ENCODE measurements around the gene MYRFL.
"Not testable (repeated sequence)": the region's sequence is repeated elsewhere in the genome, so short reads cannot be mapped to it uniquely, and the experiment has no call there.

The MYRFL gene

DNA sequence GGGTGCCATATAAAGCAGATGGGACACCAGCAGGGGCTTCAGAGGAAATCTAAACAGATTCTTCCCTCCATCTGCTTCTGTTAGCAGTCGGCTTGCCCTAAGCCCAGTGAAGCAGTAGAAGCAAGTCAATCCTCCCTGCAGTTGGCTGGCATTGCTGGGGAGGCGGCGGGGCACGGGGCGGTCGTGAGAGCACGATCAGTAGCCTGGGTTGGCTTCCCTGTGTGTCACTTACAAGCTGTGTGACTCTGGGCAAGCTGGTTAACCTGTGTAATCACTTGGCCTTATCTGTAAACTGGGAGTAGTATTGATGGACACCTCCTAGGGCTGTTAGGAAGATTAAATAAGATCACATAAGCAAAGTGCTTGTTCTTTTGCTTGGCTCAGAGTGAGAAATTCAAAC, 19.4 kb downstream of the MYRFL start:
- FAIRE-seq: no peak

DNA sequence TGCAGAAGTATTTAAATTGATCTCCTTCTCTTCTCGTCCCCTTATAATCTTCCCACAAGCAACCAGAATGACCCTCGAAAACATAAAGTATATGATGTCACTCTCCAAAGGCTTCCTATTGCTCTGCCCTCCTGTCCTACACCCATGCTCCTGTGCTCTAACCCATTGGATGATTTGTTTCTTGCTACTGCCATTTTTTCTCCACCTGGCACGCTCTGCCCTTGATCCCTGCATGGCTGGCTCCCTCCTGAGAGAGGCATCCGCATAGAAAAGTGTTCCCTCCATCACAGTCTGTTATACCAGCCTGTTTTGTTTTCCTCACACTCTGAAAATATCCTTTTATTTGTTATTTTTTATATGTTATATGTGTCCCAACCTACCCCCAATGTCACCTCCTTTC, 19.8 kb downstream of the MYRFL start:
- no peak for FAIRE-seq

DNA sequence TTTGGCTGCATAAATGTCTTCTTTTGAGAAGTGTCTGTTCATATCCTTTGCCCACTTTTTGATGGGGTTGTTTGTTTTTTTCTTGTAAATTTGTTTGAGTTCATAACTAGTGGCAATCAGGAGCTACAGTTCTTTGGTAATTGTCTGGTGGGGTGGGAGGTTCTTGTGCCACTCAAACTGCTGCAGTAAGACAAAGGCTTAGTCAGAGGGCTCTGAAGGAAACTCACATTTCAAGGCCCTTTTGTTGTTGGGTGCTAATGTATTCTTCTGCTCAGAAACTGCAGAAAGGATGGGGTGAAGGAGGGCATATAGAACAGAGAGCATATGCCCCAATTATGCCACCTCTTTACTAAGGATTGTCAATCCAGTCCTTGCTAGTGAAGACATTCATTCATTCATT, 21.9 kb downstream of the MYRFL start:
- no peak for FAIRE-seq

DNA sequence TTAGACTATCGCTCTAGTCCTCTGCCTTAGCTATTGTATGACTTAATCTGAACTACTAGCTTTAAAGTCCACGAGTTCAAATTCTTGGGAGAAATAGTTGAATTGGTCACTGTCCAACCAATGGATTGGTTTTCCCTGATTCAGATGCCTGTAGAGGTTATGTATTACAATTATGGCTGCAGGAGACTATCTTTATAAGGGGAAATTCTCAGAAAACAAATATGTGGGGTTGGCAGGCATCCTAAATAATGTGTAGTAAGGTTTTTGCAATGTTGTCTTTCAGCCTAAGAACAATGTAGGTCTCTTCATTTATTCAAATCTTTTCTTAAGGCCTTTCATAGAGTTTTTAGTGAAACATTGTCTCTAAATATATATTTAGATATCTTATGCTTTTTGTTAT, 26.9 kb downstream of the MYRFL start:
- FAIRE-seq: no peak

GRCh38 chr12:69853176-69853961, 28.3 kb downstream of the MYRFL start:
- not testable (repeated sequence) for FAIRE-seq

DNA sequence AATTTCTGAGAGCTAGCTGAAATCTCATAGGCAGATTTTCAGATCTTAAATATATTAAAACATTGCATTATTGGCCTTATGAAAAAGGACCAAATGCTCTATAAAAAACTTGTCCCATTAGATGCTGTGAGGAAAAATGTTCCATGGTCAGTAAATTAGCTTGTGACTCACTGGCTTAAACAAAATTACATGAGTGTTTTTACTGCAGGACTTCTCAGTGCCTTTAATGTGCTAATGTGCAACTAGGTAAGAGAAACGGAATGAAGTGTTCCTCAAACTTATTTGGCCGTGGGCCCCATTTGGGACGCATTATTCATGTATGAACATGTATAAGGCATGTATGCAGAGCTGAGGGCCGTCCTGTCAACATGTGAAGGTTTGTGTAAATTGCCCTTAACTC, 41.7 kb downstream of the MYRFL start:
- no peak for FAIRE-seq

- FAIRE-seq: no peak
Observed at GRCh38 chr12:69868695-69869094, 43.7 kb downstream of the MYRFL start.

DNA sequence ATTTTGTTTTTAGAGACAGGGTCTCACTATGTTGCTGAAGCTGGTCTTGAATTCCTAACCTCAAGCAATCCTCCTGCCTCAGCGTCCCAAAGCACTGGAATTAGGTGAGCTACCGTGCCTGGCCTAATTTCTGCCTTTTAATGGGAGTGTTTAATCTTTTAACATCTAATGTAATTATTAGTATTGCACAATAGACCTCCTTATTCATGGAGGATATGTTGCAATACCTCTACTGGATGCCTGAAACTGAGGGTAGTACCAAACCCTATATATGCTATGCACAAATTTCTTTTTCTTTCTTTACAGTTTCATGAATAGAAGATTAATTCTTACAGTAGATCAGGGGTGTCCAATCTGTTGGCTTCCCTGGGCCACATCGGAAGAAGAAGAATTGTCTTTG, 47.8 kb downstream of the MYRFL start:
- FAIRE-seq: no peak

GRCh38 chr12:69873429-69873828, 48.4 kb downstream of the MYRFL start:
- no peak for FAIRE-seq

- FAIRE-seq: no peak
Observed at GRCh38 chr12:69874606-69875005, 49.6 kb downstream of the MYRFL start.

DNA sequence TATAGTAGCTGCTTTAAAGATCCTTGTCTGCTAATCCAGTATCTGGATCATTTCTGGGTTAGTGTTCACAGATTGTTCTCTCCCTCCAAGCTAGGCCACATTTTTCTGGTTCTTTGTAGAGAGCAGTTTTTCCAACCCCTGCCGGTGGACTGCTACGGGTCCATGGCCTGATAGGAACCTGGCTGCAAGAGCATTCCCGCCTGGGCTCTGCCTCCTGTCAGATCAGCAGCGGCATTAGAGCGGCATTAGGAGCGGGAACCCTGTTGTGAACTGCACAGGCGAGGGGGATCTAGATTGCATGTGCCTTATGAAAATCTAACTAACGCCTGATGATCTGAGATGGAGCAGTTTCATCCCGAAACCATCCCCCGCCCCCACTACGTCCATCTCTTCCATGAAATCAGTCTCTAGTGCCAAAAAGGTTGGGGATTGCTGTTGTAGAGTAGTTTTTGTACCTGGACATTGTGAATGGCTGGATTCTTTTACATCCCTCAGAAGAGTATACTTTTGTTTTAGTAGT, 50.4 kb downstream of the MYRFL start:
- no peak for FAIRE-seq

DNA sequence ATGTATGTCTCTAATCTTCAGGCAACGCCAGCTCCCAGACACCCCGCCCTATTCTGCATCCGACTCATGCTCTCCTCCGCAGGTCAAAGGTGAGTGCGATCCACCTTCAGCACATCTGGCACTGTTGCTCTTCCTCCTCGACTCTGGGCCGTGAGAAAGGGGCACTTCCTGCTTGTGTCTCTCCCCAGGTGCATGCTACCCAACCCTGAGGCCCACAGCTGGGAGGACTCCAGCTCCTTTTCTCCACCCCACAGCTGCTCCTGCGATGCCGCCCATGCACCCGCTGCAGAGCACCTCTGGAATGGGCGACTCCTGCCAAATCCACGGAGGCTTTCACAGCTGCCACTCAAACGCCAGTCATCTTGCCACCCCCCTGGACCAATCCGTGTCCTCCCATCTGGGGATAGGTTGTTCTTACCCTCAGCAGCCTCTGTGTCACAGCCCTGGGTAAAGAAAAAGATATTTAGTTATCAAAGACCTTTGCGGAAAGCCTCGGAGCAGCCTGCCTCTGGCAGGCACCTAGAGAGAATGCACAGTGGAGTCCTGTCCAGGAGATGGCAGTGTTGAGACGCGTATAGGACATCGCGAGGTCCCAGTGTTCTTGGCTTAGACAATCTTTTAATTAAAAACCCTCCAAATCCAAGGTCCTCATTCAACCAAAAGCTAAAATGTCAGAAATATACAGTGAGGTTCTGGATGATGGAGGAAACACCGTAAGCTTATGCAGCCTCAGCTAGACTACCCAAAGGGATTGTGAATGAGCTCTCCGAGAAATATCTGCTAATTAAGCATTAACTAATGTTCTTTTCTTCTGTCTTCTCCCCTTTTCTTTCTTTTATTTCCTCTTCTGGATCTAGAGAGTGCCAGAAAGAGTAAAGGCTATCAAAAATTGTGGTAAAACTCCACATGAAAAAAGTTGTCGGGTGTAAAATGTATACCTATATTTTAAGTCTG, 54.3 kb downstream of the MYRFL start:
- FAIRE-seq: no peak

DNA sequence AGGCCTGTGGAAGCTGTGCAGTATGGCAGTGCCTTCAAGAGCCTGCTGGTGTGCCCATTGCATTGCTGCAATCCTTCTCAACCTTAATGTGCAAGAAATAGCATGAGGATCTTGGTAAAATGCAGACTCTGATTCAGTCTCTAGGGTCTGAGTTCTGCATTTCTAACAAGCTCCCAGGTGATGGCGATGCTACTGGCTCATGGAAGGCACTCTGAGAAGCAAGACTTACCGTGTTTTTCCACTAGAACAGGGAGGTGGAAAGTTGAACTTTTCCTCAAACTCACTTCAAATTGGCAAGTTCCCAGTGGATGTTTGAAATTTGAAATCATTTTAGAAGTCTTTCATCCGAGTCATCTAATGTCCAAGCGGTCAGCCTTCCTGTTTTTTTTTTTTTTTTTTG, 55.5 kb downstream of the MYRFL start:
- no peak for FAIRE-seq

- FAIRE-seq: no peak
Observed at GRCh38 chr12:69881771-69882170, 56.7 kb downstream of the MYRFL start.

- FAIRE-seq: no peak
Observed at GRCh38 chr12:69884386-69884785, 59.4 kb downstream of the MYRFL start.

- FAIRE-seq: no peak
Observed at GRCh38 chr12:69885658-69886057, 60.6 kb downstream of the MYRFL start.

DNA sequence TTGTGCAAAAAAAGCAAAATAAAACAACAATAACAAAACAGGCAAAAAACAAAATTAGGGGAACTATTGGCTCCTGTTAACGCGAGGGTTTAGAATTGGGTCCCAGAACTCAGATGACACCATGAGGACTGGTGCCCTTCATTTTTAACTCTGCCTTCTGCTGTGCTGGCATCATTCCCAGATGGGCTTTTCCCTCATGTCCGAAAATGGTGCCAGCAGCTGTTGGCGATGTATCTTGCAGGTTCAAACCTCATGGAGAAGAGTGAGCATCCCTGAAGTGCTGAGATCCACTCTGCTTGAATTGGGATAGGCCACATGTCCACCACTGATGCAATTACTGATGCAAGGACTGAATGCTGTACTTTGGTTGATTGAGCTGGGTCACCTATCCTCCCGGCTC, 61.1 kb downstream of the MYRFL start:
- FAIRE-seq: no peak

DNA sequence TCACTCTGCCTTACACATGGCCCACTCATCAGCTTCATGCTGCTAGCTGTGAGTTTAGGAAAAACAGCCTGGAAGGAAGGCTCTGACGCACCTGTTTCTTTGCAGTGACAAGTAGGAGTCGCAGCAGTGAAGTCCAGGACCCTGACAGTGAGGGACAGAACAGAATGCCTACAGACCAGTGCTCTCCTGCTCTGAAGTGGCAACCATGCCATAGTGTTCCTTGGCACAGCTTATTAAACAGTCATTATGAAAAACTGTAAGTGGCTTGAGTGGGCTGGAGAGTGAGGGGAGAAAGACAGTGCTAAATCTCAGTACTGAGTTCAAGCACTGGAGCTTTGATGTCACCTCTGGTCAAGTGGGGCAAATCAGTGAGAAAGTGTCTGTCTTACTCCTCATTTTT, 61.7 kb downstream of the MYRFL start:
- no peak for FAIRE-seq

- no peak for FAIRE-seq
Observed at GRCh38 chr12:69888901-69889300, 63.9 kb downstream of the MYRFL start.

DNA sequence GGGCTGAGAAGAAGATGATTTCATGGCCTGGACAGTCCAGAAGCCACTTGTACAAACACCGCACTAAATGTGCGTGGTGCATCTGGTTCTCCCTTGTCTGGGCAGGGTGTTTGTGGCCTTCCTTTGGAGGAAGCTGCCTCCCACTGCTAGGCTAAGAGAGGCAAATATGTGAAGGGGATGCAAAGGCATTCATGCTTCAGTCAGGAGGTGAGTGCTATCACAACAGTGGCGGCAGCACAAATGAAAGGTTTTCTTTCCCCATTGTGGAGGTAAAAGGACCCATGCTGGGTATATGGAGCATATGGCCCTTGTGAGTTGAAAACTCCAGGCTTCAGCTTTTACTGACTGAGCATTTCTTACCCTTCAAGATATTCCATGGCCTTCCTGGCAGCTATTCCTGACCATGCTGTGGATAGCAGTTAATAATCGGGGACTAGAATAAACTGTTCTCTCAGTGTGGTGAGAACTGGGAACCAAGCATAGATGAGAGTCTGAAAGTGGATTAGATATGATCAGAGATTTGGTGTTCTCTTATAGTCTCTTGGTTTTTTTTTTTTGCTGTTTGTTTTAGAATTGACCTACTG, 69.9 kb downstream of the MYRFL start:
- no peak for FAIRE-seq

- no peak for FAIRE-seq
Observed at GRCh38 chr12:69896653-69897381, 71.8 kb downstream of the MYRFL start.

DNA sequence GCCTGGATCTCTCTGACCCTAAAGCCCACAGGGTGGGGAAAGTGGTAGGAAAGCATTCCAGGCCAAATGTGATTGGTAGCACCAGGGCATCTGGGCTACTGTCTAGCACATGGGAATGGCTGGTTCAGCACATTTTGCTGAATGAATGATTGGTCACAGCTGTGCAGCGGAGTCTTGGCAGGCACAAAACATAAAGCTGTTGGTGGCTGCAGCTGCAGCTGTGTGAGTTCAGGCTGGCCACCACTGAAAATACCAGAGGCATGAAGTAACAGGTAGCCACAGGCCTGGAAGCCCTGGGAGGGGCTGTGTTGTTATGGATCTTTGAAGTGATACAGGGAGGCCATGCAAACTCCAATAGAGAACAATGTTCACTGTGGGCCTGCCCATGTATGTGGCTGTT, 72.7 kb downstream of the MYRFL start:
- no peak for FAIRE-seq

GRCh38 chr12:69898236-69898635, 73.2 kb downstream of the MYRFL start:
- FAIRE-seq: no peak
